ENCODE measurements around the gene FLCN.
"Not testable (repeated sequence)": the region's sequence is repeated elsewhere in the genome, so short reads cannot be mapped to it uniquely, and the experiment has no call there.

FLCN gene

DNA sequence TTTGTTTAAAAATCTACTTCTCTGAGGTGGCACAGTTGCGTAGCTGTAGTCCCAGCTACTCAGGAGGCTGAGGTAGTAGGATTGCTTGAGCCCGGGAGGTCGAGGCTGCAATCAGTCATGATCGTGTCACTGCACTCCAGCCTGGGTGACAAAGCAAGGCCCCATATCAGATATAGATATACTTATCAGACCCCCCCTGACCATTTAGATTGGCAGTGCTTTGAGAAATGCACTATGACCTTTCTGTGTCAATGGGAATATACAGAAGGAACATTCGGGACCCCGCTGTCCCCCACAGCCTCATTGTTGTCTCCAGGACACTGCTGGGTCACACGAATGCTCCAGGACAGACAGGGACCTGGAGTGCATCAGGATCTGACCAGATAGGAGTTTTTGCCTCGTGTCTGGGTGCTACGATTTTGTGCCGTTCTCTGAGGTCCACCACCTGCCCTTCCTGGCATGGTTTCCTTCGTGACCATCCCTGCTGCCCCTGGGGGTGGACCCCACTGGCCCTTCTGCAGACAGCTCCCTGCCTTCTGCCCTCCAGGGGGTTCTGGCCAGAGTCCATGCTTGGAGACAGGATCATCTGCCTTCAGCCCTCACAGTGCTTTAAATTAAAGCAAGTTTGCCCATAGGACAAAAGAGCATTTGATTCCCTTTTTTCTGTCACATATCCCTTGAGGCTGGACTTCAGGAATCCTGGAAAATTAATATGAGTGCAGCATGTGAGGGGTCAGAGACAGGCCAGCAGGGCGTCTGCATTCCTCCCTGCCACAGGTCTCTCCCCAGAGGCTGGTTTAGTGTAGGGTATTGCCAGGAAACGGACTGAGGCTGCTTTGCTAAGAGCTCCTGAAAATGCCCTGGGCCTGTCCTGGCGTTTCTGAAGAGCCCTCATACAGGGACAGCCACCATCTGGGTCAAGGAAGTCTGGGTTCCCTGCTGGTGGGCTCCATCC, 50.1 kb downstream of the FLCN start:
- H3K4me3 ChIP-seq (replicated peaks in 1 of 2; ENCODE audit: low read depth in 2 of 2, low read length in 2 of 2) = no peak overlapping the region
- DNase-seq (ENCODE audit: low read depth in 2 of 2) = peak in 1 of 2 donors; percentile 9
- TF ChIP-seq, protein P1, sequence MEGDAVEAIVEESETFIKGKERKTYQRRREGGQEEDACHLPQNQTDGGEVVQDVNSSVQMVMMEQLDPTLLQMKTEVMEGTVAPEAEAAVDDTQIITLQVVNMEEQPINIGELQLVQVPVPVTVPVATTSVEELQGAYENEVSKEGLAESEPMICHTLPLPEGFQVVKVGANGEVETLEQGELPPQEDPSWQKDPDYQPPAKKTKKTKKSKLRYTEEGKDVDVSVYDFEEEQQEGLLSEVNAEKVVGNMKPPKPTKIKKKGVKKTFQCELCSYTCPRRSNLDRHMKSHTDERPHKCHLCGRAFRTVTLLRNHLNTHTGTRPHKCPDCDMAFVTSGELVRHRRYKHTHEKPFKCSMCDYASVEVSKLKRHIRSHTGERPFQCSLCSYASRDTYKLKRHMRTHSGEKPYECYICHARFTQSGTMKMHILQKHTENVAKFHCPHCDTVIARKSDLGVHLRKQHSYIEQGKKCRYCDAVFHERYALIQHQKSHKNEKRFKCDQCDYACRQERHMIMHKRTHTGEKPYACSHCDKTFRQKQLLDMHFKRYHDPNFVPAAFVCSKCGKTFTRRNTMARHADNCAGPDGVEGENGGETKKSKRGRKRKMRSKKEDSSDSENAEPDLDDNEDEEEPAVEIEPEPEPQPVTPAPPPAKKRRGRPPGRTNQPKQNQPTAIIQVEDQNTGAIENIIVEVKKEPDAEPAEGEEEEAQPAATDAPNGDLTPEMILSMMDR (IDR thresholded peaks at IDR 0.05; ENCODE audit: low read depth, low read length) = no peak

DNA sequence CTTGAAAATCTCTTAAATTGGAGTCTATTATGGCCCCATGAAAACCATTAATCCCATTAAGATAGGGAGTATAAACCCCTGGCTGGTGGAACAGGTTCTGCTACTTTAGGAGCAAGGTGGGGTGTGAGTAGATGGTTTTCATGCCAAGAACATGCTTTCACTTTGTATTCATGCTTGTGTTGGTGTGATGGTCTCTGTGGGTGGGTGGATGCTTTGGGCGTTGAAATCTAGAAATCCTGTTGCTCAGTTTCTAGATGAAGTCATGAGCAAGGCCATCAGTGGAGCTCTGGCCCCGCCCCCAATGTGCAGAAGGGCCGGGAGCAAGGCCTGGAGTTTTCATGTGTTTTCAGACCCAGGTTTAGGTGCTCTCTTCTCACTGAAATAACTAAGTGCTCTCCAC, 50.9 kb downstream of the FLCN start:
- no peak for DNase-seq (ENCODE audit: low read depth in 2 of 2)
- H3K4me3 ChIP-seq (replicated peaks in 1 of 2; ENCODE audit: low read depth in 2 of 2, low read length in 2 of 2) = no peak overlapping the region
- TF ChIP-seq, protein P1 (IDR thresholded peaks at IDR 0.05; ENCODE audit: low read depth, low read length) = no peak

- not testable (repeated sequence) for H3K4me3 ChIP-seq (replicated peaks in 1 of 2; ENCODE audit: low read depth in 2 of 2, low read length in 2 of 2); DNase-seq (ENCODE audit: low read depth in 2 of 2)
Measured at GRCh38 chr17:17184985-17185757, 51.8 kb downstream of the FLCN start.

DNA sequence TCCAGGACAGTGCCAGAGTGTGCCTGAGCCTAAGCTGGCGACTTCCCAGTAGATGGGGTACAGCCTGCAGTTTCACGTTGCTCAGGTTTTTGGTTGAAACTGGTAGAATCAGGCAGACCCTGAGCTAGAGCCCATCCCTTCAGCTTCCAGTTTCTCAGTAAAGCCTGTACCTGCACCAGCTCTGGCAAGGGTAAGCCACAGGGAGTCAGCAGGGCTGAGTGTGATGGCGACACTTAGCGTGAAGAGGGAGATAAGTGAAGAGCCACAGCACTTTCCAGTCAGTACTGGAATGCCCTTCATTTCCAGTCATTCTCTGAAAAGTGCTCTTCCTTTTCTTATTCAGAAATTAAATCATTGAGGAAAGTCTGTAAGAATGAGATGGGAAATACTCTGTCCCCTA, 53.2 kb downstream of the FLCN start:
- no peak for DNase-seq (ENCODE audit: low read depth in 2 of 2)
- H3K4me3 ChIP-seq (replicated peaks in 1 of 2; ENCODE audit: low read depth in 2 of 2, low read length in 2 of 2) = no peak overlapping the region
- TF ChIP-seq, protein P1 (IDR thresholded peaks at IDR 0.05; ENCODE audit: low read depth, low read length) = no peak

DNA sequence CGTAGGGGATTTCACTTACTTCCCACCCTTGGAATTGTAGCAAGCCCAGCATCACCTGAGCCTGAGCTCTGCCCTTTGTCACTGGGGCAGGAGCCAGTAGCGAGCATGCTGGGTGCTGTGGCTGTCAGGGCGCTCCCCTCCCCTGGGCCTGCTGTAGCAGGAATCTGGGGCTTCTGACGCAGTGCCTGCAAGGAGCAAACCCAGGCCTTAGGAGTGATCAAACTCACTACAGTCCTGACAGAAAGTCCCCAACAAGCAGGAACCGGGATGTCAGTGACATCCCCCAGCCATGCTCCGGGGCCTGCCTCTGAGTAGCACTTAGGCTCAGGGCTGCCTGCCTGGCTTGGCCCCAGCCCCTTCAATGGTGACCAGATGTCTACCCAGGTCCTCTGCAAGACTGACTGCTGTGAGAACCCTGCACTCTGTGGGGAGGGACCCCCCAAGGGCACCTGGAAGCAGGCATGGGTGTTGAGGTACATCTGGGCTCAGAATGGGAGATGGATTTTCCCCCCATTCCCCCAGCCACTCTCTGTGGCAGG, 54.3 kb downstream of the FLCN start:
- DNase-seq (ENCODE audit: low read depth in 2 of 2) = no peak
- TF ChIP-seq, protein P1 (IDR thresholded peaks at IDR 0.05; ENCODE audit: low read depth, low read length) = no peak
- no peak overlapping the region for H3K4me3 ChIP-seq (replicated peaks in 1 of 2; ENCODE audit: low read depth in 2 of 2, low read length in 2 of 2)

- no peak overlapping the region for H3K4me3 ChIP-seq (replicated peaks in 1 of 2; ENCODE audit: low read depth in 2 of 2, low read length in 2 of 2)
- TF ChIP-seq, protein P1 (IDR thresholded peaks at IDR 0.05; ENCODE audit: low read depth, low read length) = no peak
- DNase-seq (ENCODE audit: low read depth in 2 of 2) = no peak
Measured at GRCh38 chr17:17181666-17182597, 55.0 kb downstream of the FLCN start.
